HG03520 (cell line): Measurements from ENCODE around the gene CDH11.

Experiments
- ATAC-seq: cut with Tn5 transposase; IDR thresholded peaks from one replicate; pipeline ENCODE4 v1.9.1; 2021; ENCODE audit warnings: mild to moderate bottlenecking, moderate library complexity; ENCODE audit not compliant: unreplicated experiment

The CDH11 gene

DNA sequence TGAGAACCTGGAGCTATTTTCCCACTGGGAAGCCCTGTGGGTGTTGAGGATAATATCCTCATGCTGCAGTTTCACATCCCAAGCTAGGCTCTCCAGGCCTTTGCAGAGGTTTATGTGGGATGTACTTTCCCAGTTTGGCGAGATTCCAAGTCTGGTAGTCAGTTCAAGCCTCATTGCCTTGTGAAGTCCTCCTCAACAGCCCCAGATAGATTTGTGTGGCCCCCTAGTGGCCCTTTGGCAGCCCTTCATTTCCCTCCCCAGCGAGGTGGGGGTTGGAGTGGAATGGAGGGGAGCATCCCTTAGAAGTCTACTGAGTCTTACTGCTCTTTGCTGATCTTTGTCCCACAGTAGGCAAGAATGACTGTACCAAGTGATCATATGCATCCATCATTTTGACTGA lies 137.9 kb downstream of the CDH11 start:
- ATAC-seq: no peak

DNA sequence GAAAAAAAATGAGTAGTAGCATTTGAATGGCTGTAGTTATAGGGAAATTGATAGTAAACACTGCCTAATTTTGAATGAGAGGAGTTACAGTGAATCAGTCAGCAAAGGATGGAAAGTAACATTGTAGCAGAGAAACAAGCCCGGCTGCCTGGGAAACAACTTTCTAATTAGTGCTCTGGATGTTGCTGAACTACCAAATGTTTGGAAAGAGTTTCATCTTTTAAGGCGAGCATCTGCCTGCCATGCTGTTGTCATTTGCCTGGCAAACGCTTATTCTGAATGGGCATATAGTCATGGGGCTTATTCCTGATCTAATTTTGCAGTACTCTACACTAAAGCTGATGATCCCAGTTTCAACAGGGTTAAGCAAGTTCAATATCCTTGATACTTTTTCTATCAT lies 138.6 kb downstream of the CDH11 start:
- no peak for ATAC-seq

DNA sequence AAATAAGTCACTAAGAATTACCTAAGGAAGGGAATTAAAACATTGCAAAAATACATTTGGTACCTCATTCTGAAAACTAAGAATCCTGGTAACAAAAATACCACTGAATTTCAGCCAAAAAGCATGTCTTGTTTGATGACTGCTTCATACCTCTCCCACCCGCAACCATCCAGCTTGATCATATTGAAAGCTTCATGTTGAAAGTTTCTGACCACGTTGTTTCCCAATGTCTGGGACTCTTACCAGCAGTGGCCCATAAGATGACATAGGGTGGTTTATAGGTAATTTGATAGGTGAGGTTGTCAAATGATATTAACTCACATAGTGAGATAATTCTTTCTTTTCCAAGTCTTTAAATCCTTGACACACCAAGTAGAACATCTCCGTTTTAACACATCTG lies 139.3 kb downstream of the CDH11 start:
- ATAC-seq: no peak

DNA sequence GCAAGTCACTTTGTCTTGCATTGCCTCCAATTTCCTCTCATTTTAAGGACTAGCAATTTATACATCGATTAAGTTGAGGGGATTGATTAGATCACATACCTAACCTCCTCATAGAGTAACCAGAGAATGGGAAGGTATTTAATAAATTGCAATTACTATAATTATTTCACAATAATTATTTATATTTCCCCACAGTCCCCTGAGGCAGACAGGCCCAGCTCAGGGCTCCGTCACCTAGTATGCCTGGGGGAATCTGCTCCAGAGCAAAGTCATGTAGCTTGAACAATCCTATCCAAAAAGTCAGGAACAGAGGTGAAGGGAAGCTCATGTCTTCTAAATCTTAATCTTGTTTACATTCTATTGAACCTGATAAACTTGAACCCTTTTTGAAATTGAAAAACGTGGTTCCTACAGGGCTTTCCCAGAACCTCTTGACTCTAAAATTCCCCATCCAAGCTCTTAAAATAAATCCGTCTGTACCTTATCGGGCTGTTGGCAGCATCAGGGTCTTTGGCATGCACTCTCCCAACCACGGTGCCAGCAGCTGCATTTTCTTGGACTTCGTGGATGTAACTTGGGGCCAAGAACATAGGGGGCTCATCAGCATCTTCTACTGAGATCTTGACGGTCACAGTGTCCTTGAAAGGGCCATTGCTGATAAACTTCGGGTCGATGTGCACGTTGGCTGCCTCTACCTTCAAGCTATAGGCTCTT lies 140.1 kb downstream of the CDH11 start:
- ATAC-seq: no peak

DNA sequence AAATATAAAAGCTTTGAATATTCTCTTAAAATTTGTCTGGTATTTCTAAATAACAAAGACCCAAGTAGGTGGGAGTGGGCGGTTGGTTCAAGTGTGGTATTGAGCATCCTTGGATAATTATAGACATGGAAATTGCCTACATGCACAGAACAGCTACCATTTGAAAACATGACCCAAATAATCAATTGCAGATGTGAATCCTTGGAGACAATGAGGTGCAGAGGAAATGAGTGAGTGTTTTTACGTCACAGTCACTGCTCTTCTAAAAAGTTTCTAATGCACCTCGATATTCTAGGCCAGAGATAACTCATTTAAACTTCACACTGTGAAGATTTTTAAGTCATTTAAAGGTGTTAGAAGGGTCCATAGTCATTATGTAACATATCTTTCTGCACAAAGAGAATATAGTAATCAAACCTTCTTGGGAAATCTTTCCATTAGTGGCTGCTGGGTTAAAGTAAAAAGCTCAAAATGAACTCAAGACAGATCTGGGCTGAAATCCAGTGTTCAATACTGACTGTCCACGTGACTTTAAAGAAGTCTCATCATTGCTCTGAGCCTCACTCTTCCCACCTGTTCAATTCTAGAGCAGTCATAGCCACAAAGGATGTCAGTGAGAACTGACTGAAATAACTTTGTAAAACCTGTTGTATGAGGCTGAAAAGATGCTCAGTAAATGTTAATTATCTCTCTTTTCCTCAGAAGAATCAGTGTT lies 144.5 kb downstream of the CDH11 start:
- ATAC-seq: no peak

GRCh38 chr16:64975821-64976220 lies 146.0 kb downstream of the CDH11 start:
- no peak for ATAC-seq

DNA sequence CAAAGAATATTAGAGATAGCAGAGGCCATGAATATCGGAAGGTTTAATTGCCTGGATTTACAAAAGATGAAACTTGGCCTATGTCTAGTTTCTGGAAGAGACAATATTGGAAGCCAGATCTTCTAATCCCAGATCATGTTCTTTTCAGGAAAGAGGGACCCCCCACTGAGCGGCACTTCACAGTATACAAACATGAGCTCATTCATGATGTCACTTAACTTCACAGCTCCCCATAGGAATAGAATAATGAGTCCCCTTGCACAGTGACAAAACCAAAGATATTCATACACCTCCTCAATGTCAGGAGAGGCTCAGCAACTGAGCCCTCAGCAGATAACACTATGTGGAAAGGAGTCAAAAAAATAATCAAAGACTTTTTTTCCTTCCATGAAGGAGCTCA lies 147.5 kb downstream of the CDH11 start:
- ATAC-seq: no peak

GRCh38 chr16:64973171-64973570 lies 148.7 kb downstream of the CDH11 start:
- ATAC-seq: no peak

- no peak for ATAC-seq
These were observed 150.7 kb downstream of the CDH11 start for GRCh38 chr16:64971171-64971570.

DNA sequence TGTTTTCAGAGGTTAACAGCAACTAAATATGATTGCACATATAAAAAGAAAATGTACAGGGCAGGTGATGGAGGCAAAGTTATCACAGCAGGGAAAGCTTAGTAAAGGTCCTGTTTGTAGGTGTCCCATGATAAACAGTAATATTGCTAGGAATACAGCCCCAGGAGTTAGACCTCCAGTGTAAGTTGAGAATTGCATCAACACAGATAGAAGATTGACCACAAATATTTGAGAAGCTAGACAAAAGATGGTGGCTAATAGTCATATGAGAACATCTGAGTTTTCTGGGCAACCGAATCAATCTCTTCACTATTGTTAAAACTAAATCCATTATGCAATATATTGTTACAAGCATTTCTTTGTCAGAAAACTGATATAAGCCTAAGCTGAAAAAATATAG lies 152.6 kb downstream of the CDH11 start:
- ATAC-seq: no peak

- ATAC-seq: no peak
These were observed 153.3 kb downstream of the CDH11 start for GRCh38 chr16:64968539-64968938.

- ATAC-seq: no peak
These were observed 157.7 kb downstream of the CDH11 start for GRCh38 chr16:64964126-64964540.

DNA sequence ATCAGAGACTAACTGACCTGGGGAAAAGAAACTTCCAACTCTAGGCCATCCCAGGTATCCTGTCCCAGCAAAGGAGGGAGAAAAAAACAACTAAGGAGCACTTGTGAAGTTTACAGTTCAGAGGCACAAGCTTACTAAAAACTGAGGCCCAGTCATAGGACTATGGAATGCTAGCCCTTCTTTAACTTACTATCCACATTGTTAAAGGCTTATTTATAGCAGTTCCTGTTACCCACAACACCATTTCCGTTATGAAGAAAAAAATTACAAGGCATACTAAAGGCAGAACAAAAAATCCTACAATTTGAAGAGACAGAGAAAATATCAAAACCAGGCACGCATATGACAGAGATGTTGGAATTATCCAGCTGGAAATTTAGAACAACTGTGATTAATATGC lies 159.1 kb downstream of the CDH11 start:
- ATAC-seq: no peak

DNA sequence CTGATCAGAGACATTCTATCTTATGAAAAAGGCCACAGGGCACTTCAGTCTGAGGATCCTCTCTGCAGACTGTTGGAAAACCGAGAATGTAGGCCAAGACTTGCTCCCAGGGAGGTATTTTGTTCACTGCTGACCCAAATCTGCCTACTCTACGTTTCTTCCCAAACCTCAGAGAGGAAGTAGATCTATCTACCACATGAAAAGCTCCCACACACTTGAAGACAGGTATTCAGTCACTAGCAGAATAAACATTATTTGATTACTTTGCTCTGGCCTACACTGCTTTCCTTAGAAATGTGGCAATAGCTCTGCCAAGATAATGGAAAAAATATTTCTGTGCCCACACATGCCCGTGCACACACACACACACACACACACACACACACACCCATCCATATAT lies 164.6 kb downstream of the CDH11 start:
- ATAC-seq: no peak

GRCh38 chr16:64952177-64952576 lies 169.7 kb downstream of the CDH11 start:
- no peak for ATAC-seq

- no peak for ATAC-seq
These were observed 170.7 kb downstream of the CDH11 start for GRCh38 chr16:64951193-64951592.

DNA sequence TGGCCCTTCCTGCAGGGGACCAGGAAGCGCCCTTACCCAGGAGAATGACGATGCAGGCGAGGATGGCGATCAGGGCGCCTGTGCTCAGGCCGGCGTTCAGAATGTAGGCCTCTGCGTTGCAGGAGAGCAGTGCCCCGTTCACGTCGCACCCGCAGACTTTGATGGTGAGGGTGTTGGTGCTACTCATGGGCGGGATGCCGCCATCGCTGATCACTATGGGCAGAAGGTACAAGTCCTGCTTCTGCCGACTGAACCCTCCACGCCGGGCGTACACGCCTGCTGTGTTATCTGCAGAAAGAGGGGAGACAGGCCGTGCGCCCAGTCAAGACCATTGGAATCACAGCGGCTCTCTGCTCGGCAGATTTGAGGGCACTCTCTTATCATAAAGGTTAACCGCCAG lies 171.1 kb downstream of the CDH11 start:
- ATAC-seq: no peak

DNA sequence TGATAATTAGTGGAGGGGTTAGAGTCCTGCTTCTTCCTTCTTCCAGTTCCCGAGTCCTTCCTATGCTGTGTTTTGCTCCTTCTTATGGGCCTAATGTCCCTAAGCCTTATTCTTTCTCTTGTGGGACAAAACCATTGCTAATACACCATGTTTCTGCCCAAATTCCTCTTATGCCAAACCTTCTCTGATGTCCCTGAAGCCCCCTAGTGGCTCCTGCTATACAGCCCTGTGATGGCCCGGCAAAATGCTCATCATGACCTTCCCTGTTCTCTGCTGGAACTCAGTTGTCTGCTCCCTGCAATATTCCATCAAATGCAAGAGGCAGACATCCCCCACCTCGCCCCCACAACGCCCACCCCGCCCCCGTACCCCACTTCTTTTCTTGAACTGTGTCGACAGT lies 171.6 kb downstream of the CDH11 start:
- ATAC-seq: no peak

GRCh38 chr16:64948056-64948455 lies 173.8 kb downstream of the CDH11 start:
- no peak for ATAC-seq

GRCh38 chr16:64947651-64948050 lies 174.2 kb downstream of the CDH11 start:
- no peak for ATAC-seq

DNA sequence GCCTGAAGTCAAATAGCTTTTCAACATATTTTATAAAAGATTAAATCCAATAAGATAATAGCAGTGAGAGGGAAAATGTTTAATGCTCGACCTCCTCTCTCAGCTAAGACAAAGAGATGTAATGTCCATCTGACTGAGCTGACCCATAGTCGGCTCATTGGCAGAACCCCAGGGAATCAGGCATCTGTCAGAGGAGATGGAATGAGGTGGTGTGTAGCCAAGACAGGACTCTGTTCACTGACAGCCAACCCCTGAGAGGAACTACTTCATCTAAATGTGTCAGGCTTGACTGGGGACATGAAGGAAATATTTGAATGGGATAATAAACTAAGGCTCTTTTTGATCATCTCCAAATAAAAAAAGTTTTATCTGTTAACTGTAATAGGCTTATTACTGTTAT lies 188.0 kb downstream of the CDH11 start:
- ATAC-seq: no peak

- no peak for ATAC-seq
These were observed 195.4 kb downstream of the CDH11 start for GRCh38 chr16:64926476-64926875.

GRCh38 chr16:64925166-64925565 lies 196.7 kb downstream of the CDH11 start:
- ATAC-seq: no peak
